Stimulated activated CD8-positive, alpha-beta memory T cell treated with anti-CD3 and anti-CD28 coated beads, Interleukin-12 subunit alpha, Interleukin-12 subunit beta, amount 100 ng/mL, for 24 hours (primary cell): ENCODE measurements around the gene PLA2G15.

Source experiments
- DNase-seq: peaks from one replicate; pipeline ENCODE4 v3.0.0-alpha.2; 2020; ENCODE audit errors: extremely low read depth

Gene PLA2G15

DNA sequence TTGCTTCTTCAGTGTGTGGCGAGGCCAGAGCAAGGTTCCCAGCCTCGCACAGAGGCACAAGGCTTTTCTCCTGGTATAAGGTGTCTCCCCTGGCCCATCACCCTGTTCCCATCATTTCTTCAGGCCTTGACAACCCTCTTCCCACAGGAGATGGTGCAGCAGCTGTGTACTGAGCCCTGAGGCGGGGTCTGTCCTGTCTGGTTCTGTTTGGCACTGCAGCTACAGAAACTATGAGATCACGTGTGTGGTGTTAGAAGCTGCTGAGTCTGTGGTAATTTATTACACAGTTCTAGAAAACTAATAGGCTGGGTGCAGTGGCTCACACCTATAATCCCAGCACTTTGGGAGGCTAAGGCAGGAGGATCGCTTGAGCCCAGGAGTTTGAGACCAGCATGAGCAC is 7.2 kb downstream of the PLA2G15 start:
- no peak for DNase-seq

DNA sequence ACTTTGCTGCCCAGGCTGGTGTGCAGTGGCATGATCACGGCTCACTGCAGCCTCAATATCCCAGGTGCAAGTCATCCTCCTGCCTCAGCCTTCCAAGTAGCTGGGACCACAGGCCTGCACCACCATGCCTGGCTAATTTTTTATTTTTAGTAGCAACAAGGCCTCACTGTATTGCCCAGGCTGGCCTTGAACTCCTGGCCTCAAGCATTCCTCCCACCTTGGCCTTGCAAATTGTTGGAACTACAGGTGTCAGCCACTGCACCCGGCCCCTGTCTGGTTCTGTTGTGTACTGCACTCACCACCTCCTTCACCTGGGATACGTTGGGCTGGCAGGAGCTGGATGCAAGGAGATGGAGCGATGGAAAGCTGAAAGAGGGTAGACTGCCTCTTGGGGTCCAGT is 8.5 kb downstream of the PLA2G15 start:
- DNase-seq, result no peak

DNA sequence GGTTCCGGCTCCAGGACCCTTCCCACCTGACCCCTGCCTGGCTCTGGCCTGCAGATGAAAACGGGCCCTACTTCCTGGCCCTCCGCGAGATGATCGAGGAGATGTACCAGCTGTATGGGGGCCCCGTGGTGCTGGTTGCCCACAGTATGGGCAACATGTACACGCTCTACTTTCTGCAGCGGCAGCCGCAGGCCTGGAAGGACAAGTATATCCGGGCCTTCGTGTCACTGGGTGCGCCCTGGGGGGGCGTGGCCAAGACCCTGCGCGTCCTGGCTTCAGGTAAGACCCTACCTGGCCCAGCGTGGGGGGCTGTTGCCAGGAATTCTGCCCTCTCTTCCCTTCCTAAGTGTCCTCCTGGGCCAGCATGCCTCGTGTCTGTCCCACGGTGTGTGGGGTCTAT is 10.5 kb downstream of the PLA2G15 start:
- DNase-seq, result no peak

DNA sequence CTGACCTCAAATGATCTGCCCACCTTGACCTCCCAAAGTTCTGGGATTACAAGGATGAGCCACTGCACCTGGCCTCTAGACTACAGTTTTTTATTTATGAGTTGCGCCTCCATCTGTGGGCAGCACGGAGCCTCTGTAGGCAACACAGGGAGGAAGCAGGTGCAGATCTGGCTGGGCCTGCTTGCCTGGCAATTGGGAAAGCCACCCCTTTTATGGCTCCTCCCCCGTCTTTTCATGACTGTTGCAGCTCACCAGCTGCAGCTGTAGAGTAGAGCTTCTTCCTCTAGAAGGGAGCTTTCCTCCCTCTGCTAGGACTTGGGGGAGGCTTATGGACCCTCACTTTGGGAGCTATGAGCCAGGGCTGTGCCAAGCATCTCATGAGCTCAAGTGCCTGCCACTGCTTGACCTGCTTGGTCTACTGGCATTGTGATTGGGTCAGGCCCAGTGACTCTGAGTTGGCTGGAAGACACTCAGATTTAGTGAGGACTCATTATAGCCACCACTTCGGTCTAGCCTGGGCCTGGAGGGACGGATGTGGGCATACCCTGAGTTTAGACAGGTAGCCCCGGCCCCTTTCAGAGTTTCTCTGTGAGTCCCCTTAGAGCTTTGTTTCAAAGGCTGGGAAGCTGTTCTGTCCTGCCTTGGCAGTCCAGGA is 12.2 kb downstream of the PLA2G15 start:
- DNase-seq, result no peak

DNA sequence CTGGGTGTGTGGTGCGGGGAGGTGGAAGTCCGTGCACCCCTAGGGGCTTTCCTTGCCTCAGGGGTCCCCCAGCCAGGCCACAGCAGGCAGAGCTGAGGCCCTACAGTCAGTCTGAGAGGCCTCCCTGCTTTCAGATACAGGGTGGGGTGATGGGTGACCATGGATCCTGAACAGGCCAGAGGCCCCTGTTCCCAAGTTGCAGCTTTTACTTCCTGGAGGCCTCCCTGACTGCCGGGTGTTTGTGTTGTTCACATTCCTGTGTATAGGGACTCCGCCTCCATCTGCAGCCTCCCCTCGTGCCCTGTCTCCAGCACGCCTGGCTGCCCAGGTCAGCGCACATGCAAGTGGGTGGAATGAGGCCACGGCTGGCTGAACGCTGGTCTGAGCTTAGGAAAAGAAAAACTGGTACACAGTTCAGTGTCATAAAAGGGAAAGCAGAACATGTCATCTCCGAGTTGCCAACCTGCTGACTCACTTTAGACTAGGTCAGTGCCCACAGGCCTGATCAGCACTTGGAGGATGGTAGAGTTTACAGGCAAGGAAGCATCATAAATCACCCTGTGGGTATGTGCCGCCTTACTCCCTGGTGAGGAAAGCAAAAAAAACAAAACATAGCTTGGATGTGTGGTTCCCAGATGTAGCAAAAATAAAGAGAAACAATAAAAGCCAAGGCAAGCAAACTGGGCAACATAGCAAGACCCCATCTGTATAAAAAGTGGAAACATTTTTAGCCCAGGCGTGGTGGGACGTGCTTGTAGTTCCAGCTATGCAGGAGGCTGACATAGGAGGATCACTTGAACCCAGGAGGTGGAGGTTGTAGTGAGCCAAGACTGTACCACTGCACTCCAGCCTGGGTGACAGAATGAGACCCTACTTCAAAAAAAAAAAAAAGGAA is 13.0 kb downstream of the PLA2G15 start:
- no peak for DNase-seq

DNA sequence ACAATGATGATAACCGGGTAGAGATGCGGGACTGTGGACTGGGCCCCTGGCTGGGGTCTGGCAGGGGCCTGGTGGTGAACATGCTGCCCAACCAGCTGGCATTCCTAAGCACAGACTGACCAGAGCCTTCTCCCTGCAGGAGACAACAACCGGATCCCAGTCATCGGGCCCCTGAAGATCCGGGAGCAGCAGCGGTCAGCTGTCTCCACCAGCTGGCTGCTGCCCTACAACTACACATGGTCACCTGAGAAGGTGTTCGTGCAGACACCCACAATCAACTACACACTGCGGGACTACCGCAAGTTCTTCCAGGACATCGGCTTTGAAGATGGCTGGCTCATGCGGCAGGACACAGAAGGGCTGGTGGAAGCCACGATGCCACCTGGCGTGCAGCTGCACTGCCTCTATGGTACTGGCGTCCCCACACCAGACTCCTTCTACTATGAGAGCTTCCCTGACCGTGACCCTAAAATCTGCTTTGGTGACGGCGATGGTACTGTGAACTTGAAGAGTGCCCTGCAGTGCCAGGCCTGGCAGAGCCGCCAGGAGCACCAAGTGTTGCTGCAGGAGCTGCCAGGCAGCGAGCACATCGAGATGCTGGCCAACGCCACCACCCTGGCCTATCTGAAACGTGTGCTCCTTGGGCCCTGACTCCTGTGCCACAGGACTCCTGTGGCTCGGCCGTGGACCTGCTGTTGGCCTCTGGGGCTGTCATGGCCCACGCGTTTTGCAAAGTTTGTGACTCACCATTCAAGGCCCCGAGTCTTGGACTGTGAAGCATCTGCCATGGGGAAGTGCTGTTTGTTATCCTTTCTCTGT is 14.0 kb downstream of the PLA2G15 start:
- no peak for DNase-seq

DNA sequence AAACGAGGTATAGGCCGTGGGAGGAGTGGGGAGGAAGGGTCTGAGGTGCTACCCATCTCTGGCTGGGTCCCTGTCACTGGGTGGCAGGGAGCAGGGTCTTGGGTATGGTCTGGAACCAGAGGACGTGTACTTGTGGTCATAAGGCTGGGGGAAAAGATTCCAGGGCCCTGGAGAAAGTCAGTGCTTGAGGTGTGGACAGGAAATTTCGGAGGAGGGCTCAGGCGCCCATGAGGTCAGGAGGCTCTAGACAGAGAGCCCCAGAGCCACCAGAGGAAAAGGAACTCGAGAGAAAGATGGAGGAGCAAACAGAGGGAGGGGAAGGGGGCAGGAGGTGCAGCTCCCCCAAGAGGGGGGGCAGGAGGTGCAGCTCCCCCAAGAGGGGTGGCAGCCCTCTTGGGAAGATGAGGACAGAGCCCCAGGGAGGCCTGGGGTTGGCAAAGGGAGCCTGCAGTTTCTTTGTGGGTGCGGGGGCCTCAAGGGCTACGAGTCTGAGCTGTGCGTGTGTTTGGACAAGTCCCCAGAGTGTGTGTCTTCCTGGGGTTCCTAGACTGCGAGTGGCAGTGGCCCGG is 18.5 kb downstream of the PLA2G15 start:
- no peak for DNase-seq

DNA sequence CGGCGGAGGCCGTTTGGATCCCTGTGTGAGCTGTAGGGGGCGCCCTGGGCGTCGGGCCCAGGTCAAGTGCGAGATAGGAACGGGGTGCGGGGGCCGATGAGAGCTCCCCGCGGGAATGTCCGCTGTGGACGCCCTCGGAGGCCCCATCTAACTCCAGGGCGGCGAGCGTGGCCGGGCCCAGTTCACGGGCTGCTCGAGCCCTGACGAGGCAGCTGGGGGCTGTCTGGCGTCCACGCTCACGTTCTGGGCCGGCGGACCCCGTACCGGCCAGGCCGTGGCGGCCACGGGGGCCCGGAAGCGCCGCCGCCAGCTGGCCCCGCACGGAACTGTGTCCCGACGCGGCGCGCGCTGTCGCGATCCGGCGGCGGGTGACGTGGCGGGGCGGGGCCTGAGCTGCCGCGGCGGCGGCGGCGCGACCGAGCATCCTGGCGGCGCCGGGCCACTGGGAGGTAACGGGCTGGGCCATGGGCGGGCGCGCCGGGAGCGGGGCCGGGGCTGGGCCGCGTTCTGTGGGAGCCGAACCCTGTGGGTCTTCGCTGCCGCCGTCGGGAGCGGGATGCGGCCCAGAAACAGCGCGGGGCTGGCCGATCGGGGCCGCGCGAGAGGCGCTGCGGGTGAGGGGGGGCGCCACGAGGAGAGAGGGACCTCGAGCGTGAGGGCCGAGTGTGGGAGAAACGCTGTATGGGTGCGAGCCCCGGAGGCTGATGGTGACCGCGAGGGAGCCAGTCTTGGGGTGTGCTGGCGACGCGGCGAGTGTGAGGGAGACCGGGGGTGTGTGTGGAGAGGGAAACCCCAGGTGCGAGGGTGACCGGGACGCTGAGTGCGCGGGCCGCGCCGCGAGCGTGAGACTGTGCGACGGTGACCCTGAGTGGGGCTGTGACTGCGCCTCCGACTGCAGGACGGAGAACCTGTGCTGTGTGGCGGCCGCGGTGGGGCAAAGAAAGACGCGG is 19.2 kb downstream of the PLA2G15 start, which contains the start of gene SLC7A6:
SLC7A6 (plus strand) TSS at position 399 of the 950 bp plus-strand sequence. CDS start 10,201 bp downstream, outside the sequence.
- peak; percentile 66 for DNase-seq

DNA sequence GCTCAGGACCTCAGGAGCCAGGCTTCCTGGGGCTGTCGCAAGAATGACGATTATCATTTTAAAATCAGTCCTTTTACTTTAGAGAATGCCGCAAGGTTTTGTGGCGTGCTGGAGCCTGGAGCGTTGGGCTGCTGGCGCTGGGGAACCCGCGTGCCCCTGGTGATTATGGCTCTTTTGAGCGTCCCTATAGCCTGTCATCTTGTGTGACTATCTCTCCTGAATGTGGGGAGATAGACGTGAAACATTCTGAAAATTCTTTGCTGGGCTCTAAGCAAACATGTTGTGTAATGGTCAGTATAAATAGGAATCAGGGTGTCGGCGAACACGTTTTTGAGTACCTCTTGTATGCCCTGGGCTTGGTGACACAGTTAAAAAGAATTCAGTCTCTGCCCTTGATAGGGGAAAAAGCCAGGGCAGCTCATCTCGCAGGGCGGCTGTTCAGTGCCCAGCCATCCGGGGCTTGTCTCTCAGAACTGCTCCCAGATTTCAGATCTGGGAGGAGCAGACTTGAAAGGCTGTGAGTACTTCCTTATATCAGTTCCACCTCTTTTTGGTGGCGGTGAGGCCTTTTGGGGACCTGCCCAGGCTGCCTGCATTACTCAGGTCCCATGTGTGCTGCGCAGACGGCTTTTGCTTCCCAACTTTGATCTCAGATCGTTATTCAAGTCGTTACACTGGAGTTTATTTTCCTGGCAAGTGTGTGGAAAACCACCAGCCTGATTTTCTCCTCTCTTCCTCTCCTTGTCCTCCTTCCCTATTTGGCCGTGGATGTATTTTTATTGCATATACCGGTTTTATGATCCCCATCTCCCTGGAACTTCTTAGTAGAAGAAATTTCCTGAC is 20.1 kb downstream of the PLA2G15 start:
- no peak for DNase-seq

DNA sequence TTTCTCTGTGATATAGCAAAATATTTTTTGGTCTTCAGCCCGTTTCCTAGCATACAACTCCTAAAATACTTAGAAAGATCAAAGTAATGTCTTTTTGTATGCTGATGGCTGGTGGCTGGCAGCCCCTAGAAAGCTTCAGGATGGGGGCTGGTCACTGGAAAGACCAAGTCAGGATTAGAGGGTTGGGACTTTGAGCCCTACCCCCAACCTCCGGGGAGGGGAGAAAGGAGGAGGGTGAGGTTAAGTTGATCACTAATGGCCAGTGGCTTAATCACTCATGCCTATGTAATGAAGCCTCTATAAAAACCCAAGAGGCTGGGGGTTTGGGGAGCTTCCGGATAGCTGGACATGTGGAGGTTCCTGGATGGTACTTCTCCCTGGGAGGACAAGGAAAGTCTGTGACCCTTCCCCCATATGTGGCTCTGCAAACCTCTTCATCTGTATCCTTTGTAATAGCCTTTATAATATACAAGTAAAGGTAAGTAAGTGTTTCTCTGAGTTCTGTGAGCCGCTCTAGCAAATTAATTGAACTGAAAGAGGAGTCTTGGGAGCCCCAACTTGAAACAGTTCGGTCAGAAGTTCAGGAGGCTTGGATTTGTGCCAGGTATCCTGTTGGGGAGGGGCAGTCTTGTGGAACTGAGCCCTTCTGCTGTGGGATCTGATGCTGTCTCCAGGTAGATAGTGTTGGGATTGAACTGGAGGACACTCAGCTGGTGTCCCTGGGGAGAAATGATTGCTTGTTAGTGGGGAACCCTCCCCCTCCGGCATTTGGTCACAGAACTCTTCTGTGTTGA is 22.6 kb downstream of the PLA2G15 start:
- no peak for DNase-seq

DNA sequence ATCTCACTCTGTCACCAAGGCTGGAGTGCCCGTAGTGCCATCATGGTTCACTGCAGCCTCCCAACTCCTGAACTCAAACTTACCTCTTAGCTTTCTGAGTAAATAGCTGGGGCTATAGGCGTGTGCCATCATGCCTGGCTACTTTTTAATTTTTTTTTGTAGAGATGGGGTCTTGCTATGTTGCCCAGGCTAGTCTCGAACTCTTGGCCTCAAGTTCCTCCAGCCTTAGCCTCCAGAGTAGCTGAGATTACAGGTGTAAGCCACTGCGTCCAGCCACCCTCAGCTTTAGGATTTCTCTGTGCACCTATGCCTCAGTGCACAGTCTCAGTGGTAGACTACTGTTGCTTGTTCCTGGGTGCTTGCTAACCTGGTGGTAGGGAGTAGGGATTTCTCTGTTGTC is 24.6 kb downstream of the PLA2G15 start:
- DNase-seq, result no peak

DNA sequence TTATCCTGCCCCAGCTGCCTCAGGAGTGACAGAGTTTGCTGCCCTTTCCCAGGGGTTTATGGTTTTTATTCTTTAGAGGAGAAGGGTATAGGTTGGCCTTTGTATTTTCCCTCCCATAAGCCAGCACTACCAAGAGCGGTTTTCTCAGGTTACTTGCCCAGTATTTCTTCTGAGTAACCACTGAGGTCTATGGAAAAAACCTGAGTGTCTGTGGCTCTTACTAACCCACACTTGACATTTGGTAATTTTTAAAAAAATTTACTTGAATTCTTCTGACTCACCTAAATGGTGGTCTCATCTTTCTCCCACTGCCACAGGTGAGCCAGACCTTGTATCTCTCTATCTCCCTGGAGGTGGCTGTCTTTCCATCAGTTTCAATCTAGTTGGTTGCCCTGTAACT is 25.2 kb downstream of the PLA2G15 start:
- DNase-seq, result no peak

DNA sequence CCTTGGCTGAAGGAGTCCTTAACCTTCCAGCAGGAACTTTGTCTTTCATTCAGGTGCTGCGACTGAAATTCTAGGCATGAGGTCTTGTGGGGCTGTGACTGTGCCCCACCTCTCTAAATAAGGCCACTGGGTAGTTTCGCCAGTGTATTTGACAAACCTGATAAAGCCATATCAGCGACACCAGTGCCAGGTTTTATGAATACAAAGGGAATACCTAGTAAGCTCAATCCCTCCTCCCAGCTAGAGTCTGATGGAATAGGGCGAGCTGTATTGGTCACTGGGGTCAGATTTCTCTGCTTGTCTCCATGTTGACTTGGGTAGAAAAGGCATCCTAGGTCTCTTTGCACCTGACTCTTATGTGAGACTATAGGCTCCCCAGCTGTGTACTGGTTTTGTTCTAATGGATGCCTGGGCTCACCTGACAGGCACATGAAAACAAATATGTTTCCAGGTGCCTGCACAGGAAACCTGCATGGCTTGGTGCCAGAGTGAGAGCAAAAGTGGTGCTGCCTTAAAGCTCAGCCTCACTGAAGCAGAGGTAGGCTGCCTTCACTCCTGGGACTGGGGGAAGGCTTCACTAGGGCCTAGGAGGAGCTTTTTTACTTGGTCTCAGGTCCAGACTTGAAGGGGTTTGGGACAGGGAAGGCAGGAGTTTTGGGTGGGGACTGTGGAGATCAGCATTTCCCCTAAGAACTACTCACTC is 27.5 kb downstream of the PLA2G15 start:
- no peak for DNase-seq

DNA sequence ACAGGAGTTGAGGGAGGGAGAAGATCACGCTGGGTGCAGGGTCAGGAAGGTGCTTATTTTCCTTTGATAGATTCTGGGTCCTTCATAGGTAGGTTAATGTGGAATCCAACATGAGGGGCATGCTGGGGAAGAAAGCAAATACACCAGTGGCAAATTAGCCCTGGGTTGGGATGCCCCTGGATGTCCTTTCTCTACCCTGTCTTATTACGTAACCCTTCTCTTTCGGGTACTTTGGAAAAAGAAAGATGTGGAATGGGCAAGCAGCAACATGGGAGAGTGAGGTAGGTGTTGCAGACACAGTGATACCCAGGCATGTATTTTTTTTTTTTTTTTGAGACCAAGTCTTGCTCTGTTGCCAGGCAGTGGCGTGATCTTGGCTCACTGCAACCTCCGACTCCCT is 28.3 kb downstream of the PLA2G15 start:
- DNase-seq, result no peak

DNA sequence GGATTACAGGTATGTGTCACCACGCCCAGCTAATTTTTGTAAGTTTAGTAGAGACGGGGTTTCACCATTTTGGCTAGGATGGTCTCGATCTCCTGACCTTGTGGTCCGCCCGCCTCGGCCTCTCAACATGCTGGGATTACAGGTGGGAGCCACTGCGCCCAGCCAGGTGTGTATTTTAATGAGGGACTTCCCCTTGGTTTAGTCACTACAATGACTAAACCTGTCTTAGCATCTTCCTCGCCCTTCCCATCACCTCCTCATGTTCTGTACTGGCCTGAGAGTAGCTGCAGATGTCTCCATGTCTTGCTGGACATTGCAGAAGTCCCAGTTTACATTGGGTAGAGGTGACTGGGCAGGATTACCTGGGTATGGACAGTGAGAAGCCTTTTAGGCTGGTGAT is 28.7 kb downstream of the PLA2G15 start:
- no peak for DNase-seq

DNA sequence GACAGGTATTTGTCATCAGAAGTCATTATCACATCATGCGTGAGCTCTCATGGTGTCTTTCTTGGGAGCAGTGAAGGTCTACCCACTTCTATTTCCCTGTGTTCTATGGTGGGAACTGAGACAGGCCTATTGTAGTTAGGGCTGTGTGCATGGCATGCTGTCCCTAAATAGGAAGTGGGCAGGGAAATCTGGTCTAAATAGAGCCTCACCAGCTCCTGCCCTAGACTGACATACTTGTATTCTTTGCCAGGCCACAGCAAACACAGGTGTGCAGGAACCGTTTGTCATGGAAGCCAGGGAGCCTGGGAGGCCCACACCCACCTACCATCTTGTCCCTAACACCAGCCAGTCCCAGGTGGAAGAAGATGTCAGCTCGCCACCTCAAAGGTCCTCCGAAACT is 29.3 kb downstream of the PLA2G15 start:
- DNase-seq, result no peak

DNA sequence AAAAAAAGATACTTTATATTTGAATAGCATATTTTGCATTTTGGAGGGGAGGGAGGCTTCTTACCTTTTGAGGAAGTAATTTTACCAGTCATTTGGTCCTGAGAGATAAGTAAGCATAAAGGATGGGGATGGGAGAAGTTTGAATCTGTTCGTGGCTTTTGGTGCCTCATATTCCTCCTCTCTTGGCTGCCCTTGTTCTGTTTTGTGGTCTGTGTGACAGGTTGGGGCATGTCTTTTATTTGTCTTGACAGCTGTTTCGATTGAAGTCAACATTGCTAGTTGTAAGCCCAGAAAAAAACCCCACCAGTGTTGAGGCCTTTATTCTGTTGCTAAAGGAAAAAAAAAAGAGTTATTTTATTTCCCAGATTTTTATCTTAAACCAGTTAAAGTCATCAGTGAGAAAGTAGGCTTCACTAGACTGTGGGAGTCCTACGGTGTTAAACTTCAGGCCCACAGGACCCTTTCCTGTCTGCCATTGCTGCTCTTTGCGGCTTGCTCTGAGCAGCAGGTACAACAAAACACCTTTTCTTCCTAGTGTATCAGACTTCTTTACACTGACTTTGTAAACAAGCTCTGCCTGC is 30.5 kb downstream of the PLA2G15 start:
- DNase-seq, result no peak

DNA sequence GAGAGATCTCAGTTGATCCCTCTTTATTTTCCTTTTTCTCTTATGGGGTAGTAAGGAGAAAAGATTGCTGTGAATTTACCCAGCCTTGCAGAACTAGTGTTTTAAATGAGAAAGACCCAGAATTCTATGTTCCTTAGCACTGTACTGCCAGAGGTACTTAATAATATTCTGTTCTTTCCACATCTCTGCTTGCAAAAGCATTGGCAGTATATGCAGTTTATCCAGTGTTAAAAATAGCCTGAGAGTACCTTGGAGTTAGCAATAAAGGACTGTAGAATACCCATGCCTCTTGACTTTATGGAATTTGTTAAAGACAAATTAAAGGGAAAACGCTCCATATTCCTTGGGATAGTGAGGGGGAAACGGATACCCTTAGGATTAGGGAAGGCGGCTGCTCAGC is 31.1 kb downstream of the PLA2G15 start:
- DNase-seq, result no peak
